Measurements from ENCODE around the gene NDUFA1. TPM values are rescaled to one million over a fixed set of nuclear protein-coding genes. Genes with fewer than 3 reads are reported as not detected.
"Not testable (repeated sequence)": the region's sequence is repeated elsewhere in the genome, so short reads cannot be mapped to it uniquely, and the experiment has no call there.

The NDUFA1 gene
- total RNA-seq, 2 experiments from 2014 or later = 93.1 to 98.1 TPM

GRCh38 chrX:119880552-119881437 is 9.2 kb downstream of the NDUFA1 start:
- Mint-ChIP-seq H3K9me3 (no peaks in the 10 kb centered on the region), H3K36me3 (peaks cover 3% of the 10 kb centered on the region), H3K4me1 (peaks cover 13% of the 10 kb centered on the region), H3K27me3 (no peaks in the 10 kb centered on the region), H3K27ac (peak overlapping the region; percentile 62), H3K4me3 (no peak overlapping the region)
- POLR2A ChIA-PET = interaction anchor here (1.3 kb wide), 1 partner anchor 9 kb away, joined by 3 read pairs; the partner anchor contains the start of genes NDUFA1 and RNF113A
- ATAC-seq (ENCODE audit: low read depth) (peak; percentile 85), DNase-seq (peak; percentile 34)

DNA sequence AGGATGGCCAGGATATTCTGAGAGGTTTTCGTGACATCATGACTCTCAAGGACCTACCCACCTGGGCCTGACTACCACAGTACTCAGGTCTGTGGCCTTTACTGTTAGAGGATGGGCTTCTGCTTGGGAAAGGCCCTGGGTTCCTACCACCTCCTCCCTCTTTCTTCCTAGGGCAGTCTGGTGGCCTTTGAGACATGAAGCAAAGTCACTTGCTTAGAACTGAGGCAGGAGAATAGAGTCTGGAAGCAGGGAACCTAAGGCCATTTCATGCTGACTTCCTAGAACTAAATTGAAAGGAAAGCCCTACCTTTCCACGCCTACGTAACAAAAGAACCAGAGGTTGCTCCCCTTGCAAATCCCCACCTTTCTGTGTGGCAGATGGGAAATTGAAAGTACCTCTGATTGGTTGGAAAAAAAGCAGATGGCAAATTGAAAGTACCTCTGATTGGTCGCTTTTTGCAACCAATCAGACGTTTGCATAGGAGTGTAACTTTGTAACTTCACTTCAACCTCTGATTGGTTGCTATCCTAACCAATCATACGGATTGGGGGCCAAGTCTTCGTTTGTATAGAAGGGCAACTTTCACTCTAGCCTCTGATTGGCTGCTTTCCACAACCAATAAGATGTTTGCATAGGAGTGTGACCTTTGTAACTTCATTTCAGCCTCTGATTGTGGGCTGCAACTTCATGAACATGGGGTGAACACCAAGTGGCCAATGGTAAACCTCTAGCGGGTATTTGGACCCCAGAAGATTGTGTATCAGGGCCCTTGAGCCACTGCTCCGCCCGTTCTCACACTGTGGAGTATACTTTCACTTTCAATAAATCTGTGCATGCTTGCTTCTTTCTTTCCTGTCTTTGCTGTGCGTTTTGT is 14.2 kb downstream of the NDUFA1 start:
- Mint-ChIP-seq H3K36me3 (no peaks in the 10 kb centered on the region), H3K4me3 (peak overlapping the region; percentile 65), H3K27me3 (no peaks in the 10 kb centered on the region), H3K9me3 (no peaks in the 10 kb centered on the region), H3K27ac (peak overlapping the region; percentile 60), H3K4me1 (peaks cover 8% of the 10 kb centered on the region)
- ATAC-seq (ENCODE audit: low read depth) = peak; percentile 90
- POLR2A ChIA-PET = no interaction called here
- peak; percentile 31 for DNase-seq

GRCh38 chrX:119887721-119888425 is 16.2 kb downstream of the NDUFA1 start:
- H3K27ac Mint-ChIP-seq = no peak overlapping the region
- H3K36me3 Mint-ChIP-seq = no peaks in the 10 kb centered on the region
- DNase-seq = peak; percentile 64
- no peaks in the 10 kb centered on the region for H3K9me3 Mint-ChIP-seq
- H3K27me3 Mint-ChIP-seq = no peaks in the 10 kb centered on the region
- ATAC-seq (ENCODE audit: low read depth) = peak; percentile 61
- H3K4me3 Mint-ChIP-seq = peak overlapping the region; percentile 52
- H3K4me1 Mint-ChIP-seq = peaks cover 6% of the 10 kb centered on the region
- POLR2A ChIA-PET = interaction anchor here (0.6 to 2.1 kb wide), 3 partner anchors 17 to 492 kb away, joined by 4 to 12 read pairs (median 5); partner anchors contain the start of gene RPL39

- ATAC-seq (ENCODE audit: low read depth); POLR2A ChIA-PET; H3K36me3 Mint-ChIP-seq: not testable (repeated sequence)
These were observed 19.0 kb downstream of the NDUFA1 start for GRCh38 chrX:119890626-119891025.

GRCh38 chrX:119891961-119892692 is 20.5 kb downstream of the NDUFA1 start:
- H3K36me3 Mint-ChIP-seq; H3K27ac Mint-ChIP-seq; DNase-seq; POLR2A ChIA-PET; ATAC-seq (ENCODE audit: low read depth); H3K4me3 Mint-ChIP-seq; H3K27me3 Mint-ChIP-seq; H3K9me3 Mint-ChIP-seq; H3K4me1 Mint-ChIP-seq: not testable (repeated sequence)

More at GRCh38 chrX:119890626-119891025, 19.0 kb downstream of the NDUFA1 start:
- not testable (repeated sequence) for H3K27me3 Mint-ChIP-seq, H3K9me3 Mint-ChIP-seq, DNase-seq, H3K27ac Mint-ChIP-seq, H3K4me3 Mint-ChIP-seq, H3K4me1 Mint-ChIP-seq

GRCh38 chrX:119895843-119896326 is 24.3 kb downstream of the NDUFA1 start, which contains the start of gene AKAP14:
TSS of gene AKAP14 (plus strand) at chrX:119895893. CDS start at chrX:119903224, 7,331 bp downstream.
- Mint-ChIP-seq H3K9me3 (no peaks in the 10 kb centered on the region), H3K27me3 (no peaks in the 10 kb centered on the region), H3K27ac (no peak within 1 kb of the TSS), H3K4me3 (no peak within 1 kb of the TSS), H3K4me1 (peaks cover 3% of the 10 kb centered on the region), H3K36me3 (no peaks in the 10 kb centered on the region)
- ATAC-seq (ENCODE audit: low read depth) (no peak), DNase-seq (no peak)
- POLR2A ChIA-PET = no interaction called here

GRCh38 chrX:119899125-119899524 is 27.5 kb downstream of the NDUFA1 start:
- H3K4me1 Mint-ChIP-seq = peaks cover 5% of the 10 kb centered on the region
- no peaks in the 10 kb centered on the region for H3K27me3 Mint-ChIP-seq
- H3K27ac Mint-ChIP-seq = no peak overlapping the region
- H3K9me3 Mint-ChIP-seq = no peaks in the 10 kb centered on the region
- no peaks in the 10 kb centered on the region for H3K36me3 Mint-ChIP-seq
- DNase-seq = no peak
- POLR2A ChIA-PET = no interaction called here
- no peak for ATAC-seq (ENCODE audit: low read depth)
- no peak overlapping the region for H3K4me3 Mint-ChIP-seq

DNA sequence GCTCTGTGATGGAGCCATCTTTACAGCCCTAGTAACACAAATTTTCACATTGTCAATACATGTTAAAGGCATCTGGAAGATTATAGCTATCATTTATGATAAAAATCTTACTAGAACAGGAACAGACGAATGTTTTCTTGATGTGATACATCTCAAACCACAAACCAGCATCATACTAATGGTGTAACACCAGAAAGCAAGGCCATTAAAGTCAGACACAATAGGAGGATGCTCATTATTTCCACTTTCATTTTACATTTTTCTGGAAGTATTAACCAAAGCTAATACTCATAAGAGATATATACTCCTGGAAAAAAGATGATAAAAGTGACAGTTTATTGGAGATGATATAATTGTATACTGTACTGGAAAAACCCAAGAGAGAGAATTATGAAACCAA is 29.3 kb downstream of the NDUFA1 start:
- POLR2A ChIA-PET = interaction anchor here (0.6 kb wide), 1 partner anchor 32 kb away, joined by 3 read pairs; no protein-coding TSS in a partner anchor
- DNase-seq = no peak
- no peak overlapping the region for H3K27ac Mint-ChIP-seq
- H3K27me3 Mint-ChIP-seq = no peaks in the 10 kb centered on the region
- no peak overlapping the region for H3K4me3 Mint-ChIP-seq
- no peaks in the 10 kb centered on the region for H3K36me3 Mint-ChIP-seq
- ATAC-seq (ENCODE audit: low read depth) = no peak
- peaks cover 5% of the 10 kb centered on the region for H3K4me1 Mint-ChIP-seq
- H3K9me3 Mint-ChIP-seq = no peaks in the 10 kb centered on the region

DNA sequence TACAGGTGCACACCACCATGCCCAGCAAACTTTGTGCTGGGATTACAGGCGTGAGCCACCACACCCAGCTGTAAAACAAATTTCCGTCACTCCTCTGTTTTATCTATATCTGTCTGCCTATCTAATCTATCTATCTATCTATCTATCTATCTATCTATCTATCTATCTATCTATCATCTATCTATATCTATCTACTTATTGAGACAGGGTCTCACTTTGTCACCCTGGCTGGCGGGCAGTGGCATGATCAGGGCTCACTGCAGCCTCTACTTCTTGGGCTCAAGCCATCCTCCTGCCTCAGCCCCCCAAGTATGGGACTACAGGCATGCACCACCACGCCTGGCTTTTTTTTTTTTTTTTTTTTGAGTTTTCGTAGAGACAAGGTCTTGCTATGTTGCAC is 44.7 kb downstream of the NDUFA1 start:
- POLR2A ChIA-PET = no interaction called here
- ATAC-seq (ENCODE audit: low read depth) (no peak), DNase-seq (no peak)
- Mint-ChIP-seq H3K27me3 (no peaks in the 10 kb centered on the region), H3K27ac (no peak overlapping the region), H3K4me1 (no peaks in the 10 kb centered on the region), H3K9me3 (no peaks in the 10 kb centered on the region), H3K36me3 (peaks cover 2% of the 10 kb centered on the region), H3K4me3 (no peak overlapping the region)

- Mint-ChIP-seq H3K36me3 (peaks cover 2% of the 10 kb centered on the region), H3K27me3 (no peaks in the 10 kb centered on the region), H3K9me3 (no peaks in the 10 kb centered on the region), H3K27ac (no peak overlapping the region), H3K4me3 (no peak overlapping the region), H3K4me1 (no peaks in the 10 kb centered on the region)
- POLR2A ChIA-PET = no interaction called here
- DNase-seq = no peak
- no peak for ATAC-seq (ENCODE audit: low read depth)
These were observed 46.2 kb downstream of the NDUFA1 start for GRCh38 chrX:119917877-119918276.

DNA sequence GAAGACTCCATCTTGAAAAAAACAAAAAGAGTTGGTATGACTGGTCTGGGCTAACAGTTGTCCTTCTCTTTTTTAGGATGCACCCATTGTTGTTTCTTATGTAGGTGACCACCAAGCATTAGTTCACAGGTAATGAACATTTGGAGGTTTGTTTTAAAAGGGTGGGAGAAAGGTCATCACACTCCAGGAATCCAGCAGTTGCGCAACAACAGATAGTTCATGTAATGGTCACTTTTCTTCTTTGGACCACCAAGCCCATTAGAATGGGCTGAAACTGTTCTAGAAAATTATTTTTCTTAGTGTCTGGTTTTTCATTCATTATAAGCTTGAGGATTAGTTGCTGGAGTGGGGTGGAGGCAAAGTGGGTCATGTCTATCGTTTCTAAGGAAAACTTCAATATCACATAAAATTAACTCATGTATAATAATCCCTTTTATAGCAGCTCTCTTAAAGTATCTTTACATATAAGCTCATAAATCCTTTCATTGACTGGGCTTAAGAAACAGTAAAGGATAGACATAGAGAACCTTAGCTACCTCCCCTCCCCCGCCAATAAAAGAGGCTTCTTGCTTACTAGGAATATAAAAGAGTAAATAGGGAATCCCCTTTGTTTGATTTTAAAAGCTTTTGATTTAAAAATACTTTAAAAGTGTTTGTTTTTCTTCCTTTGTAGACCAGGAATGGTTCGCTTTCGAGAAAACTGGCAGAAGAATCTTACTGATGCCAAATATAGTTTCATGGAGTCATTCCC is 48.4 kb downstream of the NDUFA1 start:
- peaks cover 2% of the 10 kb centered on the region for H3K36me3 Mint-ChIP-seq
- no peak for ATAC-seq (ENCODE audit: low read depth)
- H3K27me3 Mint-ChIP-seq = no peaks in the 10 kb centered on the region
- POLR2A ChIA-PET = no interaction called here
- H3K4me1 Mint-ChIP-seq = no peaks in the 10 kb centered on the region
- no peak overlapping the region for H3K4me3 Mint-ChIP-seq
- H3K27ac Mint-ChIP-seq = no peak overlapping the region
- no peak for DNase-seq
- H3K9me3 Mint-ChIP-seq = no peaks in the 10 kb centered on the region

GRCh38 chrX:119922391-119922790 is 50.8 kb downstream of the NDUFA1 start:
- H3K27ac Mint-ChIP-seq; DNase-seq; H3K4me1 Mint-ChIP-seq; H3K9me3 Mint-ChIP-seq; H3K27me3 Mint-ChIP-seq; H3K4me3 Mint-ChIP-seq; POLR2A ChIA-PET; ATAC-seq (ENCODE audit: low read depth); H3K36me3 Mint-ChIP-seq: not testable (repeated sequence)
